Right renal pelvis (tissue), 4 donors: Measurements from ENCODE around the gene LMOD2. TPM values are rescaled to one million over a fixed set of nuclear protein-coding genes. Genes with fewer than 3 reads are reported as not detected.

ENCODE experiments used
- DNase-seq, 4 donors: peaks; one replicate each; pipeline ENCODE4 v3.0.0-alpha.2; 2013; ENCODE audit warnings: low read depth in 4 of 4, low spot score in 3 of 4, missing footprints in 1 of 4
- polyA plus RNA-seq, 4 donors: library from polyadenylated mRNA; unstranded; fragments of 120-200 nt; gene quantifications; one replicate each; pipeline ENCODE4 v1.2.1, GENCODE V29; 2013; ENCODE audit not compliant: insufficient read length in 4 of 4

The LMOD2 gene
- polyA plus RNA-seq, 4 donors: 0.03 to 0.21 TPM; not detected in 2

GRCh38 chr7:123666492-123666891, 10.8 kb downstream of the LMOD2 start:
- no peak for DNase-seq

- DNase-seq: no peak
These were observed 13.8 kb downstream of the LMOD2 start for GRCh38 chr7:123669485-123669884.

- no peak for DNase-seq
These were observed 17.6 kb downstream of the LMOD2 start for GRCh38 chr7:123673137-123673732.

GRCh38 chr7:123673752-123674398, 18.2 kb downstream of the LMOD2 start:
- DNase-seq: no peak

- DNase-seq: no peak
These were observed 18.9 kb downstream of the LMOD2 start for GRCh38 chr7:123674399-123675180.

GRCh38 chr7:123675181-123675473, 19.5 kb downstream of the LMOD2 start:
- DNase-seq: no peak

- DNase-seq: no peak
These were observed 21.5 kb downstream of the LMOD2 start for GRCh38 chr7:123677061-123677715.

GRCh38 chr7:123679614-123680013, 23.9 kb downstream of the LMOD2 start:
- no peak for DNase-seq

- DNase-seq: no peak
These were observed 24.9 kb downstream of the LMOD2 start for GRCh38 chr7:123680580-123680979.

- no peak for DNase-seq
These were observed 25.9 kb downstream of the LMOD2 start for GRCh38 chr7:123681561-123681960.

GRCh38 chr7:123682690-123683089, 27.0 kb downstream of the LMOD2 start:
- DNase-seq: peak; percentile 30 to 51 (median 35)

GRCh38 chr7:123687161-123687560, 31.5 kb downstream of the LMOD2 start:
- no peak for DNase-seq

- no peak for DNase-seq
These were observed 32.1 kb downstream of the LMOD2 start for GRCh38 chr7:123687727-123688126.

- DNase-seq: no peak
These were observed 33.6 kb downstream of the LMOD2 start for GRCh38 chr7:123689250-123689649.

GRCh38 chr7:123690550-123690949, 34.9 kb downstream of the LMOD2 start:
- no peak for DNase-seq

- DNase-seq: no peak
These were observed 36.8 kb downstream of the LMOD2 start for GRCh38 chr7:123692471-123692877.

- DNase-seq: no peak
These were observed 40.4 kb downstream of the LMOD2 start for GRCh38 chr7:123695944-123696677.

- DNase-seq: no peak
These were observed 49.7 kb downstream of the LMOD2 start for GRCh38 chr7:123705211-123705901.

GRCh38 chr7:123709525-123709924, 53.9 kb downstream of the LMOD2 start:
- no peak for DNase-seq

GRCh38 chr7:123710683-123711082, 55.0 kb downstream of the LMOD2 start:
- DNase-seq: no peak
